Hematopoietic multipotent progenitor cell treated with erythropoietin and hydrocortisone succinate and interleukin-3 and kit ligand, for 15 days (in vitro differentiated cells): ENCODE measurements around the gene AADACL4.
"Not testable (repeated sequence)": the region's sequence is repeated elsewhere in the genome, so short reads cannot be mapped to it uniquely, and the experiment has no call there.

Experiments used
- DNase-seq: peaks from one replicate; pipeline ENCODE4 v3.0.0-alpha.2; 2015; ENCODE audit warnings: low spot score

AADACL4 gene

GRCh38 chr1:12658531-12659453 is 14.9 kb downstream of the AADACL4 start:
- peak; percentile 81 for DNase-seq

GRCh38 chr1:12661606-12662219 is 17.8 kb downstream of the AADACL4 start:
- DNase-seq: no peak

- no peak for DNase-seq
Observed at GRCh38 chr1:12662556-12662955, 18.7 kb downstream of the AADACL4 start.

- DNase-seq: no peak
Observed at GRCh38 chr1:12665511-12665910, 21.6 kb downstream of the AADACL4 start.

- DNase-seq: no peak
Observed at GRCh38 chr1:12666141-12666735, 22.4 kb downstream of the AADACL4 start.

- no peak for DNase-seq
Observed at GRCh38 chr1:12669529-12670068, 25.7 kb downstream of the AADACL4 start.

GRCh38 chr1:12674358-12674757 is 30.5 kb downstream of the AADACL4 start:
- no peak for DNase-seq

GRCh38 chr1:12676122-12676521 is 32.2 kb downstream of the AADACL4 start:
- not testable (repeated sequence) for DNase-seq

GRCh38 chr1:12677565-12677964 is 33.7 kb downstream of the AADACL4 start:
- DNase-seq: no peak

- DNase-seq: no peak
Observed at GRCh38 chr1:12678350-12678749, 34.5 kb downstream of the AADACL4 start.

- no peak for DNase-seq
Observed at GRCh38 chr1:12678820-12679219, 34.9 kb downstream of the AADACL4 start.

- no peak for DNase-seq
Observed at GRCh38 chr1:12690156-12690555, 46.3 kb downstream of the AADACL4 start.

- no peak for DNase-seq
Observed at GRCh38 chr1:12692967-12693782, 49.3 kb downstream of the AADACL4 start.

- DNase-seq: no peak
Observed at GRCh38 chr1:12696658-12697057, 52.8 kb downstream of the AADACL4 start.

GRCh38 chr1:12697397-12697796 is 53.5 kb downstream of the AADACL4 start:
- DNase-seq: no peak

GRCh38 chr1:12703821-12704451 is 60.1 kb downstream of the AADACL4 start:
- DNase-seq: no peak

GRCh38 chr1:12706061-12706460 is 62.2 kb downstream of the AADACL4 start:
- DNase-seq: no peak

GRCh38 chr1:12708396-12709090 is 64.7 kb downstream of the AADACL4 start:
- no peak for DNase-seq

- DNase-seq: no peak
Observed at GRCh38 chr1:12709091-12709491, 65.2 kb downstream of the AADACL4 start.

GRCh38 chr1:12709696-12710095 is 65.8 kb downstream of the AADACL4 start:
- no peak for DNase-seq

GRCh38 chr1:12711536-12711935 is 67.7 kb downstream of the AADACL4 start:
- no peak for DNase-seq
